OCI-M1 (cell line): ENCODE data around the gene F13B.
A peak's percentile ranks its signal among the peaks of the same experiment; 100 is the strongest.

Source experiments
- DNase-seq: peaks from one replicate; lab custom pipeline; 2025; lab: John Stamatoyannopoulos, UW

Gene F13B

GRCh38 chr1:197066719-197067456 is at the start of gene F13B:
Gene F13B, minus strand, starts transcription at chr1:197067260. Its CDS starts 37 bp downstream, at chr1:197067223.
- DNase-seq, result peak; percentile 67

- no peak for DNase-seq
Observed at GRCh38 chr1:197116156-197116555, 49.1 kb upstream of the F13B start.

GRCh38 chr1:197106869-197107268 is 39.8 kb upstream of the F13B start:
- DNase-seq, result no peak

GRCh38 chr1:197103300-197103699 is 36.2 kb upstream of the F13B start:
- DNase-seq, result no peak

GRCh38 chr1:197101978-197102377 is 34.9 kb upstream of the F13B start:
- DNase-seq, result no peak

- DNase-seq, result no peak
Observed at GRCh38 chr1:197100677-197101076, 33.6 kb upstream of the F13B start.

- DNase-seq, result no peak
Observed at GRCh38 chr1:197099444-197099843, 32.4 kb upstream of the F13B start.

GRCh38 chr1:197096971-197097370 is 29.9 kb upstream of the F13B start:
- DNase-seq, result peak; percentile 61

GRCh38 chr1:197096137-197096536 is 29.1 kb upstream of the F13B start:
- DNase-seq, result peak; percentile 70

- no peak for DNase-seq
Observed at GRCh38 chr1:197093226-197093885, 26.3 kb upstream of the F13B start.

- no peak for DNase-seq
Observed at GRCh38 chr1:197092491-197093023, 25.5 kb upstream of the F13B start.

GRCh38 chr1:197083474-197083873 is 16.4 kb upstream of the F13B start:
- DNase-seq, result no peak

GRCh38 chr1:197081117-197081753 is 14.2 kb upstream of the F13B start:
- DNase-seq, result no peak

GRCh38 chr1:197080323-197080722 is 13.3 kb upstream of the F13B start:
- DNase-seq, result no peak

- DNase-seq, result no peak
Observed at GRCh38 chr1:197076585-197076984, 9.5 kb upstream of the F13B start.

- peak; percentile 88 for DNase-seq
Observed at GRCh38 chr1:197073978-197074377, 6.9 kb upstream of the F13B start.

GRCh38 chr1:197067457-197067818 is 378 bp upstream of the F13B start:
- no peak for DNase-seq

- no peak for DNase-seq
Observed at GRCh38 chr1:197066277-197066676, 783 bp downstream of the F13B start.

GRCh38 chr1:197065559-197065958 is 1.5 kb downstream of the F13B start:
- no peak for DNase-seq

- peak; percentile 38 for DNase-seq
Observed at GRCh38 chr1:197063212-197063611, 3.8 kb downstream of the F13B start.

- DNase-seq, result peak; percentile 38
Observed at GRCh38 chr1:197062692-197063091, 4.4 kb downstream of the F13B start.

- no peak for DNase-seq
Observed at GRCh38 chr1:197049100-197049499, 18.0 kb downstream of the F13B start.
